Pulmonary artery endothelial cell (primary cell): ENCODE measurements around the gene POMGNT2. TPM values are rescaled to one million over a fixed set of nuclear protein-coding genes. Genes with fewer than 3 reads are reported as not detected.

ENCODE experiments used
- DNase-seq: peaks from one replicate; pipeline ENCODE4 v3.0.0-alpha.2; 2011; ENCODE audit warnings: low read depth, low spot score
- total RNA-seq: library from RNA; depleted of rRNA; stranded (reverse); fragments of >200 nt; gene quantifications from 2 replicates; pipeline ENCODE4 v1.2.3, GENCODE V29; 2014

The POMGNT2 gene
- total RNA-seq, 1 donor from 2014 or later = 6.5 TPM

GRCh38 chr3:43043793-43044192 is 62.1 kb downstream of the POMGNT2 start:
- no peak for DNase-seq

- DNase-seq = no peak
Measured at GRCh38 chr3:43043071-43043766, 62.7 kb downstream of the POMGNT2 start.

GRCh38 chr3:43041517-43041916 is 64.4 kb downstream of the POMGNT2 start:
- DNase-seq = no peak

- DNase-seq = no peak
Measured at GRCh38 chr3:43038010-43038409, 67.9 kb downstream of the POMGNT2 start.

GRCh38 chr3:43036621-43037423 is 69.1 kb downstream of the POMGNT2 start:
- DNase-seq = no peak

DNA sequence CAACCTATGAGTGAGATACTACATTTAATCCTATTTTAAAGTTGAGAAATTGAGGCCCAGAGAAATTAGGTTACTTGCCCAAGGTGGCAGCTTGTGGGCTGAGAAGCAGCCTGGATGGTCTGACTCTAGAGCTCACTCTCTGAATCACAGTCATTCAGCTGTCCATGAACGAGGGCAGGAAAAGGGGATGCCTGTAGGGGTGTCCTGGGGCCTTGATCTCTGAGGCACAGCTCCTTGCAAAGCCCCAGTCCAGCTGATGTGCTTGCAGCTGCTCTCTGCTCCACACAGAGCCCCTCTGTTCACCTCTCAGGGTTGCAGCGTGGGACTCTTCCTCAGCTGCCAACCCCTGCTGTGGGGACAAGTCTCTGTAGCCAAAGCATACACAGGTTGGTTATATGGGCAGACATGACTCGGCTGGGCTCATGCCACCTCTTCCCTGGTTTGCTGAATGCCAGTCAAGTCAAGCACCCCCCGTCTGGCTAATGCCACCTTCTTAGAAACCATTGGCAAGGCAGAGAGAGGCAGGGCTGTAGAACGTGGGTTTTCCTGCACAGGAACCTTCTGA is 70.0 kb downstream of the POMGNT2 start:
- no peak for DNase-seq

DNA sequence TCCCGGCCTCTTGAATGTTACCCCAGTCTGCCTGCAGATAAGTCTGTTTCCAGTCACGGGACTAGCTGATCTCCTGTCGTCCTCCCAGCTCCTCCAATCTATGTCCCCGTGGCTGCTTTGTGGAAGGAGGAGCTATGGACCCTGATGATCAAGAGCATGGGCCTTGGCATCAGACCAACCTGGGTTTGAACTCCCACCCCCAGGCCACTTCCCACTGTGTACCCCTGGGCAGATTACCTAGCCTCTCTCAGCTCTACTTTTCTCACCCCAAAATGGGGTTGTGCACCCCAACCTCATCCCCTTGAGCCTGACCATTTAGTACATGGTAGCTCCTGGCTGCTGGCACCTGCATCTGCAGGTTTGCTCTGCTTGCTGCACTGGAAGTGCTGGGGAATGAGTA is 71.0 kb downstream of the POMGNT2 start:
- no peak for DNase-seq

GRCh38 chr3:43034200-43034599 is 71.7 kb downstream of the POMGNT2 start:
- DNase-seq = no peak

GRCh38 chr3:43032646-43033628 is 72.9 kb downstream of the POMGNT2 start:
- no peak for DNase-seq

DNA sequence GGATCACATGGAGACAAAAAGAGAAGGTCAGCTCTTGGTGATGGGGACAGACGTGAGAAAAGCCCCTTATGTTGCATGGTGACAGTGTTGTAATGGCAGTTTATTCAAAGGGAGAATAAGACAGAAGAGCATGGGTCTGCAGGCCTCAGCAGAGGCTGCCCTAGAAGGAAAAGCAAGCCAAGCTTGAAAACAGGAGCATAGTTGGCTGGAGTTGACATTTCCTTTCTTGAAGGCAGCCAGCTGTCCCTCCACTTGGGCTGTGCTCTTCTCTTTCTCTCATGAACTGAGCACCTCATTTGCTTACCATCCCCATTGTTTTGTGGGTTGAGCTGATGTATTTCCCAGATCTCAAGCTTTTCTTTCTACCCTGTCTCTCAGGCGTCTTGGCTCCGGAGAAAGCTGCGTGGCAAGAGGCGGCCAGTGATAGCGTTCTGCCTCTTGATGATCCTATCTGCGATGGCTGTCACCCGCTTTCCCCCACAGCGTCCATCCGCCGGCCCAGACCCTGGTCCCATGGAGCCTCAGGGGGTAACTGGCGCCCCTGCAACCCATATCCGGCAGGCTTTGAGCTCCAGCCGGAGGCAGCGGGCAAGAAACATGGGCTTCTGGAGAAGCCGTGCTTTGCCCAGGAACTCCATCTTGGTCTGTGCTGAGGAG is 73.9 kb downstream of the POMGNT2 start:
- no peak for DNase-seq

DNA sequence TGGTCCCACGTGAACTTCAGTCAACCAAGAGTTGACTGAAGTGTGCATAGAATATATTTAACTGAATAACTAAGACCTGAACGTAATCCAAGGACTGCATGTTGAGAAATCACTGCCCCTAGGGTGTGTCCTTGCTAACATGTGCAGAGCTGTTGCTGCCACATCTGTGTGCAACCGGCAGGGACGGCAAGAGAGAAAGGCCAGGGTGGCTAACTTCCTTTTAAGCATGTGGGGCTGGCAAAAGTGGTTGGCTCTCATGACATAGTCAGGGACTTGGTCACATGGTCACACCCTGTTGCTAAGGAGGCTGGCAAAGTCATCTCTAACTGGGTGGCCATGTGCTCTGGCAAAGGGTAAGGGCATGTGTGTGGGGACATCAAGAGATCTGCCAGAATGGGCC is 74.4 kb downstream of the POMGNT2 start:
- no peak for DNase-seq

DNA sequence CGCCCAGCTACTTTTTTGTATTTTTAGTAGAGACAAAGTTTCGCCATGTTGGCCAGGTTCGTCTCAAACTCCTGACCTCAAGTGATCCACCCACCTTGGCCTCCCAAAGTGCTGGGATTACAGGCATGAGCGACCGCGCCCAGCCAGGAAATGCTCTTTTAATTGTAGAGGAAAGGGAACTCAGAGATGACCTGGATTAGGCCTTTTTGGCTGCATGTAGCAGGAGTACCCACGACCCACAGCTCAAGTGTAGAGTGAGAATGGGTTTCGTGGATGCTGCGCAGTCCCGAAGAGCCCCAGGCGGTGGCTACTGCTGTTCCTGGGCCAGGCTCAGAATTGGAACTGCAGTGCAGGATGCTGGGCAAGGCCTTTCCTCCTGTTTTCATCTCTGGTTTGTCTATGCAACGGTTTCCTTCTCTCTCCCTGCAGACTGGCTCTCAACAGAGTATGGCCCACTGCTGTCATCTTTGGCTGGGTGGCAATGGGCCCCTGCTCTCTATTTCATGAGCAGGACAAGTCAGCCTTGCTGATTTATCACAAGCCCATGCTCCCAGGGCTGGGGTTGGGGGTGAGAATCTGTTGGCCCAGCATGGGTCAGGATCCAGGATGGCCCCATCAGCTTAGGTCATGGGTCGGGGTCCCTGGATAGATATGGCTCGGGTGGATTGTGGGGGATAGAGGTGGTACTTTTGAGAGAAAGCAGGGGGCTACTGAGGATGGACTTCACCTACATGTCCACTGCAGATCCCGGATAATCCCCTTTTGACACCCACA is 75.5 kb downstream of the POMGNT2 start:
- DNase-seq = no peak

Other genes starting within 250 kb of the POMGNT2 start
- not detected in 2 replicates for gene CYP8B1, start 230.2 kb downstream of the POMGNT2 start, total RNA-seq
- gene ZNF662, start 199.9 kb downstream of the POMGNT2 start, total RNA-seq = 1.3 and 1.4 TPM in 2 replicates
- under 0.01 and 0.04 TPM in 2 replicates for gene GASK1A, start 126.8 kb downstream of the POMGNT2 start, total RNA-seq
- gene SNRK, start 180.5 kb upstream of the POMGNT2 start, total RNA-seq = 152 and 275 TPM in 2 replicates